Measurements from ENCODE around the gene CFAP46. TPM values are rescaled to one million over a fixed set of nuclear protein-coding genes. Genes with fewer than 3 reads are reported as not detected.
A peak's percentile ranks its signal among the peaks of the same experiment; 100 is the strongest.

CFAP46 gene
- total and polyA plus RNA-seq, 9 of the 15 experiments (the other 6 are each of a cell fraction or from before 2014, with no cell fraction given): not detected

- Histone ChIP-seq H3K79me2 (ENCODE audit: control insufficient read depth, insufficient read depth, low read length) (no peaks in the 10 kb centered on the region), H3K36me3 (ENCODE audit: control insufficient read depth, insufficient read depth, low read length) (no peaks in the 10 kb centered on the region), H2AFZ (ENCODE audit: low read depth, low read length) (no peak overlapping the region), H3K9me1 (ENCODE audit: control insufficient read depth, insufficient read depth, low read length) (no peaks in the 10 kb centered on the region), H3K27me3 (ENCODE audit: control insufficient read depth in 2 of 2, insufficient read depth in 2 of 2, low read length in 2 of 2) (peaks cover 0 to 54% of the 10 kb centered on the region in 2 experiments; a peak in 2 of 5 replicates), H3K9me3 (replicated peaks; ENCODE audit: control insufficient read depth, insufficient read depth, low read depth, low read length) (no peaks in the 10 kb centered on the region), H3K4me2 (ENCODE audit: insufficient read depth, low read length) (no peak overlapping the region), H3K9ac (ENCODE audit: insufficient read depth in 1 of 2, low read depth in 2 of 2, low read length in 2 of 2) (no peak overlapping the region), H3K4me1 (replicated peaks in 1 of 2; ENCODE audit: control insufficient read depth in 2 of 2, insufficient read depth in 2 of 2, low read length in 2 of 2) (no peaks in the 10 kb centered on the region), H4K20me1 (replicated peaks; ENCODE audit: control insufficient read depth, insufficient read depth, low read length) (peaks cover 7% of the 10 kb centered on the region; the same call in 1 of the 2 replicates), H3K4me3 (no peak overlapping the region), H3K27ac (ENCODE audit: extremely low read depth, low read depth, low read length) (no peak overlapping the region)
- in situ Hi-C loops (cut with MboI): no loop called here
- no peak for ATAC-seq
- no peak for DNase-seq (ENCODE audit: extremely low read depth in 1 of 4, low spot score in 3 of 4)
- POLR2A ChIA-PET: no interaction called here
- intact Hi-C loops (cut with micrococcal nuclease): no loop called here
- 0 out of 2 replicates have a peak, but pooled peaks have one; percentile 1 for TF ChIP-seq ZNF263 (CRISPR knock-in tag; IDR thresholded peaks at IDR 0.05; ENCODE audit: borderline replicate concordance)
- TF ChIP-seq TGIF2 (CRISPR knock-in tag; IDR thresholded peaks at IDR 0.05): no peak
- no TSS peak for BruUV-seq (replicated peaks)
- no peak for FAIRE-seq
- 3% methylated on average over 12 of the region's 18 CpGs for WGBS (ENCODE audit: insufficient coverage, low coverage, missing lambda C conversion rate)
- CTCF ChIA-PET (ENCODE audit: low intra/inter-chr PET ratio): interaction anchor here (0.7 kb wide), 1 partner anchor 49 kb away, joined by 3 read pairs; no protein-coding TSS in a partner anchor
Measured at GRCh38 chr10:132884041-132884440, 58.3 kb downstream of the CFAP46 start.

GRCh38 chr10:132883391-132883881 lies 58.9 kb downstream of the CFAP46 start:
- no peaks in the 10 kb centered on the region for H3K4me1 ChIP-seq (replicated peaks in 1 of 2; ENCODE audit: control insufficient read depth in 2 of 2, insufficient read depth in 2 of 2, low read length in 2 of 2)
- ChIA-PET CTCF (ENCODE audit: low intra/inter-chr PET ratio) (interaction anchor here (0.7 kb wide), 1 partner anchor 50 kb away, joined by 3 read pairs; no protein-coding TSS in a partner anchor), POLR2A (no interaction called here)
- H3K4me3 ChIP-seq: no peak overlapping the region
- H3K27ac ChIP-seq (ENCODE audit: extremely low read depth, low read depth, low read length): no peak overlapping the region
- 1% methylated on average over 13 of the region's 20 CpGs for WGBS (ENCODE audit: insufficient coverage, low coverage, missing lambda C conversion rate)
- no peaks in the 10 kb centered on the region for H3K9me1 ChIP-seq (ENCODE audit: control insufficient read depth, insufficient read depth, low read length)
- no peak overlapping the region for H3K4me2 ChIP-seq (ENCODE audit: insufficient read depth, low read length)
- no peak overlapping the region for H2AFZ ChIP-seq (ENCODE audit: low read depth, low read length)
- ATAC-seq: no peak
- H3K27me3 ChIP-seq (ENCODE audit: control insufficient read depth in 2 of 2, insufficient read depth in 2 of 2, low read length in 2 of 2): peaks cover 0 to 57% of the 10 kb centered on the region in 2 experiments; a peak in 2 of 5 replicates
- FAIRE-seq: no peak
- BruUV-seq (replicated peaks): no TSS peak
- no peaks in the 10 kb centered on the region for H3K9me3 ChIP-seq (replicated peaks; ENCODE audit: control insufficient read depth, insufficient read depth, low read depth, low read length)
- in situ Hi-C loops (cut with MboI): no loop called here
- H3K9ac ChIP-seq (ENCODE audit: insufficient read depth in 1 of 2, low read depth in 2 of 2, low read length in 2 of 2): no peak overlapping the region
- no peaks in the 10 kb centered on the region for H3K36me3 ChIP-seq (ENCODE audit: control insufficient read depth, insufficient read depth, low read length)
- TF ChIP-seq ZNF316 (IDR thresholded peaks at IDR 0.05) (0 out of 2 replicates have a peak, but pooled peaks have one; percentile 5), TEAD1 (CRISPR knock-in tag; IDR thresholded peaks at IDR 0.05) (no peak), PTBP1 (IDR thresholded peaks at IDR 0.05; ENCODE audit: low read depth, low read length) (no peak)
- H3K79me2 ChIP-seq (ENCODE audit: control insufficient read depth, insufficient read depth, low read length): no peaks in the 10 kb centered on the region
- DNase-seq (ENCODE audit: extremely low read depth in 1 of 4, low spot score in 3 of 4): no peak
- intact Hi-C loops (cut with micrococcal nuclease): no loop called here
- H4K20me1 ChIP-seq (replicated peaks; ENCODE audit: control insufficient read depth, insufficient read depth, low read length): peaks cover 7% of the 10 kb centered on the region; the same call in 1 of the 2 replicates
